Naive thymus-derived CD4-positive, alpha-beta T cell (primary cell): ENCODE results near the gene TRIM66. TPM values are rescaled to one million over a fixed set of nuclear protein-coding genes. Genes with fewer than 3 reads are reported as not detected.

Source experiments
- ATAC-seq: fragments of 150-1000 bp; cut with Tn5 transposase; 2 replicates; pipeline ENCODE4 v1.10.0; 2021; ENCODE audit warnings: mild to moderate bottlenecking, moderate library complexity
- CTCF ChIA-PET: fragments of 350-600 bp; sonication (Branson Sonifier 250); formaldehyde crosslinking; loops from one replicate; lab custom pipeline; 2021; ENCODE audit warnings: antibody characterized with exemption; lab: Charles Lee
- POLR2A ChIA-PET: fragments of 350-600 bp; sonication (Branson Sonifier 250); formaldehyde crosslinking; loops from one replicate; lab custom pipeline; 2021; ENCODE audit warnings: antibody characterized with exemption, inconsistent platforms; lab: Charles Lee
- DNase-seq, 9 donors: peaks; one replicate each; pipeline versions ENCODE4 v3.0.0 to v3.0.0-alpha.2; 2020 to 2022; ENCODE audit warnings: mixed read lengths in 1 of 9
- H3K27ac ChIP-seq: one replicate; pipeline ENCODE4 v1.7.0; 2013; ENCODE audit warnings: mild to moderate bottlenecking, low read depth, low read length, moderate library complexity
- H3K27me3 ChIP-seq, 2 donors: one replicate each; pipeline ENCODE4 v1.7.0; 2013; ENCODE audit warnings: low read length in 2 of 2, mild to moderate bottlenecking in 2 of 2, moderate library complexity in 2 of 2; ENCODE audit not compliant: control insufficient read depth in 2 of 2, insufficient read depth in 2 of 2
- H3K36me3 ChIP-seq, 3 experiments: 1 replicate in 2 of 3; 2 replicates in 1 of 3; pipeline ENCODE4 v1.7.0; 2013; ENCODE audit warnings: low read length in 3 of 3, mild to moderate bottlenecking in 3 of 3, moderate library complexity in 1 of 3; ENCODE audit not compliant: insufficient read depth in 3 of 3, control insufficient read depth in 2 of 3
- H3K4me1 ChIP-seq, 2 donors: one replicate each; pipeline ENCODE4 v1.7.0; 2013; ENCODE audit warnings: low read length in 2 of 2, mild to moderate bottlenecking in 2 of 2, moderate library complexity in 1 of 2; ENCODE audit not compliant: control insufficient read depth in 2 of 2, insufficient read depth in 2 of 2
- H3K4me3 ChIP-seq: 2 replicates; pipeline ENCODE4 v1.7.0; 2013; ENCODE audit warnings: mild to moderate bottlenecking, low read length
- H3K9me3 ChIP-seq, 3 experiments: 1 replicate in 2 of 3; 2 replicates in 1 of 3; pipeline ENCODE4 v1.7.0; 2013; ENCODE audit warnings: low read length in 3 of 3; ENCODE audit not compliant: control insufficient read depth in 2 of 3
- H3K27ac Mint-ChIP-seq, 9 donors: one replicate each; pipeline ENCODE4 v1.8.0; 2020 to 2022; ENCODE audit warnings: mixed read lengths in 9 of 9, mild to moderate bottlenecking in 8 of 9, moderate library complexity in 5 of 9, inconsistent platforms in 2 of 9
- H3K27me3 Mint-ChIP-seq, 5 donors: one replicate each; pipeline ENCODE4 v1.8.0; 2021 to 2022; ENCODE audit warnings: mixed read lengths in 5 of 5, mild to moderate bottlenecking in 1 of 5
- H3K36me3 Mint-ChIP-seq, 5 donors: one replicate each; pipeline ENCODE4 v1.8.0; 2020 to 2022; ENCODE audit warnings: mixed read lengths in 5 of 5, mild to moderate bottlenecking in 3 of 5, inconsistent platforms in 1 of 5
- H3K4me1 Mint-ChIP-seq, 7 donors: one replicate each; pipeline ENCODE4 v1.8.0; 2020 to 2022; ENCODE audit warnings: mixed read lengths in 7 of 7, mild to moderate bottlenecking in 3 of 7, inconsistent platforms in 1 of 7
- H3K4me3 Mint-ChIP-seq, 10 donors: one replicate each; pipeline ENCODE4 v1.8.0; 2020 to 2022; ENCODE audit warnings: mild to moderate bottlenecking in 10 of 10, mixed read lengths in 10 of 10, moderate library complexity in 6 of 10, inconsistent platforms in 2 of 10
- H3K9me3 Mint-ChIP-seq, 11 donors: one replicate each; pipeline ENCODE4 v1.8.0; 2020 to 2022; ENCODE audit warnings: mixed read lengths in 11 of 11, mild to moderate bottlenecking in 4 of 11, inconsistent platforms in 1 of 11, moderate library complexity in 1 of 11
- intact Hi-C, 2 donors: fragments of 100-400 bp; cut with micrococcal nuclease; formaldehyde crosslinking; loops; one replicate each; pipeline ENCODE4 v1.15.1; 2023
- polyA plus RNA-seq, 2 donors: library from polyadenylated mRNA; unstranded; fragments of 300-500 nt; fragmentation: Illumina TruSeq; gene quantifications; one replicate each; pipeline ENCODE4 v1.2.3, GENCODE V29; 2021
- total RNA-seq, 6 experiments: library from RNA in 5 of 6; stranded (reverse) in 5 of 6; gene quantifications; 1 replicate in 5 of 6; 2 replicates in 1 of 6; pipeline ENCODE4 v1.2.3 and lab custom pipeline; 2021 to 2026

The TRIM66 gene
- total and polyA plus RNA-seq, 7 experiments from 2014 or later = 0.32 to 37.6 (median 23.2) TPM

DNA sequence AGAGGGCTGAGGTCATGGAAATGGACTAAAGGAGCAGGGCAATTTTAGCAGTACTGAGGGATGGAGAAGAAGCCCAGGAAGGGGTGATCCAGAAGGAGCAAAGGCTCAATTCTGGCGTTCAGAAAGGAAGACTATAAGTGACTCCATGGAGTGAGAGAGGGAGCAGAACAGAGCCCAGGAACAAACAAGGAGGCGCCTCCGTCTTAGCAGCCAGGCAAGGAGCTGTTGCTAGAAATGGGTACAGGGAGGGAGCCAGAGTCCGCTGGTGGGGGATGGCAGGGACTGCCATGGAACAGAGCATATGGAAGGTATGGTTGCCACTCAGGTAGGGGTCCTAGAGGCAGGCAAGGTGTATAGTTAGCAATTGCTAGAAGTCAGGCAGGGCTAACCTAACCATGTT, 68.0 kb downstream of the TRIM66 start:
- intact Hi-C loops = loop anchor here in 1 of 2 donors (5.0 kb wide), 1 partner anchor 348 kb away; the partner anchor contains the start of gene TMEM9B
- Histone ChIP-seq H3K27ac (no peak overlapping the region), H3K9me3 (no peaks in the 10 kb centered on the region), H3K36me3 (peaks cover 0 to 42% (median 0%) of the 10 kb centered on the region in 3 experiments), H3K4me3 (no peak overlapping the region), H3K4me1 (peaks cover 0 to 3% of the 10 kb centered on the region in 2 donors), H3K27me3 (no peaks in the 10 kb centered on the region)
- Mint-ChIP-seq H3K4me3 (no peak overlapping the region), H3K9me3 (peaks cover 0 to 1% (median 0%) of the 10 kb centered on the region in 11 donors), H3K36me3 (peaks cover 0 to 47% (median 20%) of the 10 kb centered on the region in 5 donors), H3K27me3 (no peaks in the 10 kb centered on the region), H3K27ac (peak overlapping the region in 1 of 9 donors; percentile 29), H3K4me1 (peaks cover 0 to 12% (median 11%) of the 10 kb centered on the region in 7 donors)
- ChIA-PET POLR2A (no interaction called here), CTCF (interaction anchor here (0.7 kb wide), 1 partner anchor 78 kb away, joined by 4 read pairs; no protein-coding TSS in a partner anchor)
- ATAC-seq (no peak), DNase-seq (no peak)

DNA sequence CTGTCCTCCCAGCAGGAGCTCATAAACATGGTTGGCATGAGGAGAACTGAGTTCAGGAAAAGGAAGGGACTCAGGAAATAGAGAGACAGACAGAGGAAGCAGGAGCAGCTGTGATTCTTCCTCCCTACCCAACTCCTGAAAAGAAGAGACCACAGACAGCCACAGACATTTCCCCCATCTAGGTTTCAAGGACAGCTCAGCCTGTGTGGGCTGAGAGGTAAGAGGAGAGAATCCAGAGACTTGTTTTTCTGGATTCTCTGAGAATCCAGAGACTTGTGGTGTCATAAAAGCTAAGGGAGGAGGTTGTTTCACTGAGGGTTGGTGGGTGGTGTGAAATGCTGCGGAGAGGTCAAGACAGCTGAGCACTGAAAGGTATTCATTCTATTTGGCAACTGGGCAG, 69.4 kb downstream of the TRIM66 start:
- H3K4me3 ChIP-seq = no peak overlapping the region
- intact Hi-C loops = loop anchor here in 1 of 2 donors (5.0 kb wide), 1 partner anchor 349 kb away; the partner anchor contains the start of gene TMEM9B

DNA sequence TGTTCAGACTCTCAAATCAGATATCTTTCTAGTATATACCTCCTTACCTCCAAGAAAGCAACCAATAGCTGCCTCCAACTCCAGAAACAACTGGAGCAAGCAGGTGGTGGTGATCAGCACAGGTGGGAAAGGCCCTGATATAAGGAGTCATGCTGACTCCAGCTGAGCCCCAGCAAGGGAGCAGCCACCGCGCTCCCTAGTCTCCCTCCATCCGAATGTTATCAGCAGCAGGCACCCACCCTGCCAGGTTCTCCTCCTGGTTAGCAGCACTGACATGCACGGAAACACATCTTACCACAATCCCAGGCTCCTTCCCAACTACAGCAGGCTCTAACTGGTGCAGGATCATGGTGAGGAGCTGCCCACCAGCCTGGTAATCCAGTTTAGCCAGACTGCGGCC, 69.9 kb downstream of the TRIM66 start:
- peaks cover 0 to 12% (median 11%) of the 10 kb centered on the region in 7 donors for H3K4me1 Mint-ChIP-seq
- intact Hi-C loops = loop anchor here in 1 of 2 donors (5.0 kb wide), 1 partner anchor 350 kb away; the partner anchor contains the start of gene TMEM9B

More for the DNA sequence above, 69.4 kb downstream of the TRIM66 start:
- Histone ChIP-seq H3K27ac (no peak overlapping the region), H3K9me3 (no peaks in the 10 kb centered on the region), H3K27me3 (no peaks in the 10 kb centered on the region), H3K36me3 (peaks cover 0 to 29% (median 0%) of the 10 kb centered on the region in 3 experiments), H3K4me1 (peaks cover 0 to 3% of the 10 kb centered on the region in 2 donors)
- peaks cover 0 to 1% (median 0%) of the 10 kb centered on the region in 11 donors for H3K9me3 Mint-ChIP-seq
- no peaks in the 10 kb centered on the region for H3K27me3 Mint-ChIP-seq
- peaks cover 0 to 12% (median 11%) of the 10 kb centered on the region in 7 donors for H3K4me1 Mint-ChIP-seq
- peaks cover 0 to 35% (median 15%) of the 10 kb centered on the region in 5 donors for H3K36me3 Mint-ChIP-seq
- H3K4me3 Mint-ChIP-seq = no peak overlapping the region
- no peak for DNase-seq
- POLR2A ChIA-PET = interaction anchor here (0.6 kb wide), 1 partner anchor 26 kb away, joined by 4 read pairs; no protein-coding TSS in a partner anchor
- peak overlapping the region in 2 of 9 donors; percentile 63 to 64 for H3K27ac Mint-ChIP-seq
- CTCF ChIA-PET = no interaction called here
- no peak for ATAC-seq

DNA sequence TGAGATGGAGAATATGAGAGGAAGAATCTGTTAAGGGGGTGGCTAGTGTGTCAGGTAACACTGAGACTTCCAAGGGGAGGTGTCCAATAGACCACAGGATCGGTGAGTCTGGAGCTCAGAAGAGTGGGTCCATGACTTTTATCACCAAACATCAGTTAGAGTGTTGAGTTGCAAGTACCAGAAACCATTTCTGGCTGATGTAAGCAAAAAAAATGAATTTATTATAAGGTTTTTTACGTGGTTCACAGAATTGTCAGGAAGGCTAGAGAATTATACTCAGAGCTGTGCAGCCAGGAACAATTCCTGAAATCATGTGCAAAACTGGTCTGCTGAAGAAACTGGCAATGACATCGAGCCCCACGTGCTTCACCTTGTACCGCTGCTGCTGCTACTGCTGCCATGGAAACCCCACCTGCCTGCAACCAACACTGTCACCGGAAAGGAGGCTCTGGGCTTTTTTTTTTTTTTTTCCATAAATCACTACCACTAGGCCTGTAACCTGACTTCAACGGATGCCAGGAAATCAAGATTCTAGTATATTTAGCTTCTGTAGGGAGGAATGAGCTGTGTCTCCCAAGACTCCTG, 71.8 kb downstream of the TRIM66 start:
- DNase-seq (peak in 8 of 9 donors; percentile 11 to 56 (median 32)), ATAC-seq (peak; percentile 72)
- ChIA-PET CTCF (interaction anchor here (0.6 kb wide), 1 partner anchor 1905 kb away, joined by 4 read pairs; no protein-coding TSS in a partner anchor), POLR2A (no interaction called here)
- Histone ChIP-seq H3K4me3 (no peak overlapping the region), H3K27me3 (no peaks in the 10 kb centered on the region), H3K4me1 (peaks cover 0 to 3% of the 10 kb centered on the region in 2 donors), H3K27ac (no peak overlapping the region), H3K36me3 (peaks cover 0 to 7% (median 0%) of the 10 kb centered on the region in 3 experiments), H3K9me3 (no peaks in the 10 kb centered on the region)
- H3K4me3 Mint-ChIP-seq = peak overlapping the region in 1 of 10 donors; percentile 27
- H3K9me3 Mint-ChIP-seq = peaks cover 0 to 1% (median 0%) of the 10 kb centered on the region in 11 donors
- intact Hi-C loops = loop anchor here in 1 of 2 donors (2.0 to 5.0 kb wide), 2 partner anchors 72 to 352 kb away; partner anchors contain the start of genes RPL27A, TMEM9B and TRIM66
- peak overlapping the region in 7 of 9 donors; percentile 26 to 87 (median 72) for H3K27ac Mint-ChIP-seq
- peaks cover 0 to 8% (median 0%) of the 10 kb centered on the region in 5 donors for H3K27me3 Mint-ChIP-seq
- H3K4me1 Mint-ChIP-seq = peaks cover 0 to 12% (median 11%) of the 10 kb centered on the region in 7 donors
- H3K36me3 Mint-ChIP-seq = peaks cover 0 to 20% (median 7%) of the 10 kb centered on the region in 5 donors

More for the DNA sequence above, 69.9 kb downstream of the TRIM66 start:
- ATAC-seq (no peak), DNase-seq (no peak)
- ChIA-PET POLR2A (no interaction called here), CTCF (no interaction called here)
- no peak overlapping the region for H3K27ac ChIP-seq
- no peaks in the 10 kb centered on the region for H3K9me3 ChIP-seq
- no peak overlapping the region for H3K4me3 ChIP-seq
- peaks cover 0 to 3% of the 10 kb centered on the region in 2 donors for H3K4me1 ChIP-seq
- H3K36me3 ChIP-seq = peaks cover 0 to 24% (median 0%) of the 10 kb centered on the region in 3 experiments
- peaks cover 0 to 31% (median 10%) of the 10 kb centered on the region in 5 donors for H3K36me3 Mint-ChIP-seq
- H3K9me3 Mint-ChIP-seq = peaks cover 0 to 1% (median 0%) of the 10 kb centered on the region in 11 donors
- H3K4me3 Mint-ChIP-seq = no peak overlapping the region
- peaks cover 0 to 1% (median 0%) of the 10 kb centered on the region in 5 donors for H3K27me3 Mint-ChIP-seq
- H3K27me3 ChIP-seq = no peaks in the 10 kb centered on the region
- H3K27ac Mint-ChIP-seq = peak overlapping the region in 2 of 9 donors; percentile 11 to 64

DNA sequence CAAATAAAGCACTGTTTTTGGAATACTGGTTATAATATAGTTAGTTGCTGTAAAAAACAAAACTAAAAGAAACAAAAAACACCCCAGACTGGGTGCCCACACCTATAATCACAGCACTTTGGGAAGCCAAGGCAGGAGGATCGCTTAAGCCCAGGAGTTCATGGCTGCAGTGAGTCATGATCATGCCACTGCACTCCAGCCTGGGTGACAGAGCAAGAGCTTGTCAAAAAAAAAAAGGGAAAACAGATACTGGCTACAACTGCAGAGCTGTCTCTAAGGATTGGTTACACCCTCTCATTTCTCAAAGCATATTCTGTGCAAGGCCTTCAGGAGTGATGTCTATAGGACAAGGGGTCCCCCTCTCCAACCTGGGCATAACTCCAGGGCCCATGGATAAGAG, 73.8 kb downstream of the TRIM66 start:
- DNase-seq (no peak), ATAC-seq (no peak)
- Histone ChIP-seq H3K4me1 (peaks cover 0 to 3% of the 10 kb centered on the region in 2 donors), H3K27me3 (peaks cover 1 to 3% of the 10 kb centered on the region in 2 donors), H3K27ac (no peak overlapping the region), H3K36me3 (peaks cover 0 to 5% (median 0%) of the 10 kb centered on the region in 3 experiments), H3K9me3 (no peaks in the 10 kb centered on the region), H3K4me3 (no peak overlapping the region)
- peaks cover 0 to 11% (median 6%) of the 10 kb centered on the region in 5 donors for H3K36me3 Mint-ChIP-seq
- peaks cover 0 to 12% (median 11%) of the 10 kb centered on the region in 7 donors for H3K4me1 Mint-ChIP-seq
- POLR2A ChIA-PET = no interaction called here
- H3K27me3 Mint-ChIP-seq = peaks cover 12 to 27% (median 19%) of the 10 kb centered on the region in 5 donors
- intact Hi-C loops = no loop called here
- H3K4me3 Mint-ChIP-seq = no peak overlapping the region
- CTCF ChIA-PET = no interaction called here
- H3K27ac Mint-ChIP-seq = no peak overlapping the region
- no peaks in the 10 kb centered on the region for H3K9me3 Mint-ChIP-seq

DNA sequence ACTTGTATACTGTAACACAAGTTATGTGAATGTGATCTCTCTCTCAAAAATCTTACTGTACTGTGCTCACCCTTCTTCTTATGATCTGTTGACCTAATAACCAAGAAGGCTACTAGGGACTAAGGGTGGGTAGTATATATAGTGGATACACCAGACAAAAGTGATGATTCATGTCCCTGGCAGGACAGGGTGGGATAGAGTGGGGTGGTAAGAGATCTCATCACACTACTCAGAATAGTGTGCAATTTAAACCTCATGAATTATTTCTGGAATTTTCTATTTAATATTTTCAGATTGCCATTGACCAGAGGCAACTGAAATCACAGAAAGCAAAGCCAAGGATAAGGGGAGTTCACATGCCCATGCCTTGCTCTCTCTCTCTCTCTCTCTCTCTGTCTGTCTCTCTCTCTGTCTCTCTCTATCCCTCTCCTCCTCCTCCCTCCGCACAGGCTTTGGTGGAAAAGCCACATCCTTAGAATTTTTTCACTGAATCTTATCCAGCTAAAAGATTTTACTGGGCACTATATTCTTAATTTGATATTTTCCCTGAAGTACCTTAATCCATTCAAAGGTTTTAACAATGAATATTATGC, 76.4 kb downstream of the TRIM66 start:
- DNase-seq = no peak
- no peak for ATAC-seq
- Mint-ChIP-seq H3K9me3 (peaks cover 0 to 4% (median 0%) of the 10 kb centered on the region in 11 donors), H3K27me3 (peaks cover 19 to 36% (median 30%) of the 10 kb centered on the region in 5 donors), H3K4me3 (no peak overlapping the region), H3K27ac (no peak overlapping the region), H3K4me1 (peaks cover 0 to 12% (median 11%) of the 10 kb centered on the region in 7 donors), H3K36me3 (peaks cover 0 to 6% (median 0%) of the 10 kb centered on the region in 5 donors)
- Histone ChIP-seq H3K27ac (no peak overlapping the region), H3K36me3 (no peaks in the 10 kb centered on the region), H3K4me3 (no peak overlapping the region), H3K9me3 (no peaks in the 10 kb centered on the region), H3K4me1 (peaks cover 0 to 3% of the 10 kb centered on the region in 2 donors), H3K27me3 (peaks cover 3 to 4% of the 10 kb centered on the region in 2 donors)
- intact Hi-C loops = no loop called here
- ChIA-PET POLR2A (no interaction called here), CTCF (no interaction called here)
